Left ventricle myocardium inferior (tissue), 1 donor: Measurements from ENCODE around the gene ZNF182. TPM values are rescaled to one million over a fixed set of nuclear protein-coding genes. Genes with fewer than 3 reads are reported as not detected.
"Not testable (repeated sequence)": the region's sequence is repeated elsewhere in the genome, so short reads cannot be mapped to it uniquely, and the experiment has no call there.

Experiments used
- DNase-seq: peaks from one replicate; pipeline ENCODE4 v3.0.0-alpha.2; 2020
- H3K27ac ChIP-seq: fragments of 200-600 bp; replicated peaks from 2 replicates; pipeline ENCODE4 v1.8.0; 2021
- H3K27me3 ChIP-seq: fragments of 200-600 bp; 2 replicates; pipeline ENCODE4 v1.8.0; 2021; ENCODE audit warnings: low read depth
- H3K36me3 ChIP-seq: fragments of 200-600 bp; 2 replicates; pipeline ENCODE4 v1.8.0; 2021
- H3K4me1 ChIP-seq: fragments of 200-600 bp; 2 replicates; pipeline ENCODE4 v1.8.0; 2021
- H3K4me3 ChIP-seq: fragments of 200-600 bp; 2 replicates; pipeline ENCODE4 v1.8.0; 2021; ENCODE audit warnings: mild to moderate bottlenecking, moderate library complexity
- H3K9me3 ChIP-seq: fragments of 200-600 bp; replicated peaks from 2 replicates; pipeline ENCODE4 v1.8.0; 2021
- CTCF ChIP-seq: fragments of 200-600 bp; IDR thresholded peaks from 2 replicates; pipeline ENCODE4 v1.8.0; 2021; ENCODE audit warnings: antibody characterized with exemption, mild to moderate bottlenecking, borderline replicate concordance
- intact Hi-C: fragments of 100-400 bp; cut with micrococcal nuclease; formaldehyde crosslinking; loops from one replicate; pipeline ENCODE4 v1.11.0; 2022
- total RNA-seq: library from RNA; stranded (reverse); fragmentation: NEBNext Ultra II Directional; extraction: Animal tissue kit (Norgen Biotek cat#: 25700); gene quantifications from one replicate; pipeline ENCODE4 v1.2.1, GENCODE V29; 2021
- donor health status: DM: no; HTN: yes; CAD: no; lungs with severe emphysema.

ZNF182 gene
- total RNA-seq, 1 donor from 2014 or later, result 3.2 TPM

DNA sequence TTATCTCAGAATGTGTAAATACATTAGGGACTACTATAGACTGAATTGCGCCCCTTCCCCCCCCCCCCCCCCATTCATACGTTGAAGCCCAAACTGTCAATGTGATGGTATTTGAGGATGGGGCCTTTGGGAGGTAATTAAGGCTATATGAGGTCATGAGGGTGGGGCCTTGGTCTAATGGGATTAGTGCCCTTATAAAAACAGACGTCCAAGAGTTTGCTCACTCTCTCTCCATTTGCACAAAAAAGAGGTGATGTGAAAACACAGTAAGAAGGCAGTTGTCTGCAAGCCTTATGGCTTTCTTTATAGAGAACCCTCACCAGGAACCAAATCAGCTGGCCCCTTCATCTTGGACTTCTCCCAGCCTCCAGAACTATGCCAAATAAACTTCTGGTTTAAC lies 18.3 kb upstream of the ZNF182 start:
- DNase-seq, result no peak
- Histone ChIP-seq H3K27ac (peak overlapping the region; percentile 94), H3K27me3 (no peaks in the 10 kb centered on the region), H3K9me3 (no peaks in the 10 kb centered on the region), H3K4me3 (peak overlapping the region; percentile 69), H3K4me1 (peaks cover 9% of the 10 kb centered on the region), H3K36me3 (no peaks in the 10 kb centered on the region)
- no peak for TF ChIP-seq CTCF
- intact Hi-C loops, result loop anchor here (10.0 kb wide), 1 partner anchor 187 kb away; the partner anchor contains the start of gene ZNF81

GRCh38 chrX:48021026-48021900 lies 17.5 kb upstream of the ZNF182 start:
- intact Hi-C loops, result loop anchor here (10.0 kb wide), 1 partner anchor 186 kb away; the partner anchor contains the start of gene ZNF81
- Histone ChIP-seq H3K27ac (peak overlapping the region; percentile 94), H3K4me1 (peaks cover 5% of the 10 kb centered on the region), H3K9me3 (no peaks in the 10 kb centered on the region), H3K27me3 (no peaks in the 10 kb centered on the region), H3K36me3 (no peaks in the 10 kb centered on the region), H3K4me3 (peak overlapping the region; percentile 69)
- no peak for TF ChIP-seq CTCF
- DNase-seq, result peak; percentile 80

DNA sequence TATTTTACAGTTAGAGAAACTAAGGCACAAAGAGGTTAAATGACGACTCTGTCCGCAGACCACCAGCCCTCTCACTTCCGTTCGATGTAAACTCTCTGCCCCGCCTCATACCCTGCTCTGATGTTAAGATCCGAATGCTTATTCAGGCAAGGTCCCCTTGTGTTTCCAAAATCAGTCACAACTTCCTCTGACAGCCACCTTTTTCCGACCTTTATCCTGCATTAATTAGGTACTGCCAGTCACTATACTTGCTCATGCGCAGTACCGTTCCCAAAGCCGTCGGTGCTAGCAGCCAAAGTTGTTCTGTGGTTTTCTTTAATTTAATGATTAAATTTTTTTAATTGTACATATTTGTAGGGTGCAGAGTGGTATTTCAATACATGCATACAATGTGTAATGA lies 16.7 kb upstream of the ZNF182 start:
- H3K4me1 ChIP-seq, DNase-seq, H3K27me3 ChIP-seq, H3K36me3 ChIP-seq, H3K9me3 ChIP-seq: not testable (repeated sequence)
- intact Hi-C loops, result loop anchor here (10.0 kb wide), 1 partner anchor 186 kb away; the partner anchor contains the start of gene ZNF81
- Histone ChIP-seq H3K4me3 (peak overlapping the region; percentile 69), H3K27ac (peak overlapping the region; percentile 94)

DNA sequence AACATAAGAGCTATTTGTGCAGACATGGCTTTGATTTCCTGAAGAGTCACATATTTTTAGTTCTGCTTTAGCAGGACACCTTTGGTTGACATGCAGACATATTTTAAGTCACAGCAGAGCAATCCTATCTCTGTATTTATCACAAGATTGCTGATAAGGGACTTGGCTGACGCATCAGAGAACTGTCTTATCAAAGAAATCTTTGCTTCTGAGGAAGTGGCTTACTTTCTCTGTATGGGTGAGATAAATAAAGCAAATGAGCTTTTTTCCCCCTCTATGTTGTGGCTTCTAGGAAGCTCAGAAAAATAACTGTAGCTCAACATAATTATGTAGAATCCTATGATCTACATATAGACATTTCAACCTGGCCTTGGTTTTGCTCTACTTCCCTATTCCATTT lies 16.1 kb upstream of the ZNF182 start:
- H3K4me3 ChIP-seq, H3K27me3 ChIP-seq, H3K9me3 ChIP-seq, H3K36me3 ChIP-seq, DNase-seq, H3K4me1 ChIP-seq, H3K27ac ChIP-seq: not testable (repeated sequence)
- intact Hi-C loops, result loop anchor here (10.0 kb wide), 1 partner anchor 185 kb away; the partner anchor contains the start of gene ZNF81

- H3K27ac ChIP-seq, H3K4me1 ChIP-seq, intact Hi-C loops, H3K9me3 ChIP-seq, H3K36me3 ChIP-seq, H3K27me3 ChIP-seq, DNase-seq, H3K4me3 ChIP-seq: not testable (repeated sequence)
Observed at GRCh38 chrX:48016583-48017310, 13.0 kb upstream of the ZNF182 start.

- intact Hi-C loops, H3K9me3 ChIP-seq: not testable (repeated sequence)
Observed at GRCh38 chrX:48009445-48009960, 5.7 kb upstream of the ZNF182 start.

GRCh38 chrX:48006688-48007087 lies 2.9 kb upstream of the ZNF182 start, which contains the start of gene SPACA5:
Gene SPACA5, plus strand, starts transcription at chrX:48006988. Its CDS starts 815 bp downstream, at chrX:48007803.
- H3K4me3 ChIP-seq, H3K27ac ChIP-seq, H3K36me3 ChIP-seq, DNase-seq, intact Hi-C loops, H3K27me3 ChIP-seq, H3K9me3 ChIP-seq: not testable (repeated sequence)
- peaks cover 18% of the 10 kb centered on the region for H3K4me1 ChIP-seq

More at GRCh38 chrX:48009445-48009960, 5.7 kb upstream of the ZNF182 start:
- H3K27me3 ChIP-seq, H3K4me3 ChIP-seq, H3K36me3 ChIP-seq, H3K27ac ChIP-seq, H3K4me1 ChIP-seq, DNase-seq: not testable (repeated sequence)
